22Rv1 (cell line): ENCODE data around the gene TSPAN9.

Experiments
- CTCF ChIP-seq: fragments of 450-650 bp; IDR thresholded peaks from 2 replicates; pipeline ENCODE4 v1.5.1; 2017; ENCODE audit warnings: mild to moderate bottlenecking
- ZFX ChIP-seq: fragments of 450-650 bp; IDR thresholded peaks from 2 replicates; pipeline ENCODE4 v1.6.1; 2017; ENCODE audit warnings: antibody characterized with exemption, borderline replicate concordance

GRCh38 chr12:3225154-3225795 lies 148.1 kb downstream of the TSPAN9 start:
- TF ChIP-seq CTCF (no peak), ZFX (no peak)
